Right cardiac atrium (tissue), 5 donors: ENCODE data around the gene PITPNB. TPM values are rescaled to one million over a fixed set of nuclear protein-coding genes. Genes with fewer than 3 reads are reported as not detected.

Experiments used
- ATAC-seq, 2 donors: fragments of 200-7000 bp; cut with Tn5 transposase; one replicate each; pipeline versions ENCODE4 v1.8.0 to v1.9.1; 2020; ENCODE audit warnings: moderate library complexity in 2 of 2, mild to moderate bottlenecking in 1 of 2
- DNase-seq, 3 donors: peaks; one replicate each; pipeline ENCODE4 v3.0.0-alpha.2; 2020
- H3K27ac ChIP-seq: one replicate; pipeline ENCODE4 v1.5.1; 2013; ENCODE audit warnings: mild to moderate bottlenecking, low read length, control low read depth, moderate library complexity
- H3K27me3 ChIP-seq: one replicate; pipeline ENCODE4 v1.6.1; 2013; ENCODE audit not compliant: control insufficient read depth, insufficient read depth
- H3K4me1 ChIP-seq: one replicate; pipeline ENCODE4 v1.6.1; 2013; ENCODE audit warnings: low read length; ENCODE audit not compliant: control insufficient read depth, insufficient read depth
- H3K4me3 ChIP-seq: one replicate; pipeline ENCODE4 v1.5.1; 2013; ENCODE audit warnings: low read length, control low read depth
- H3K9me3 ChIP-seq: one replicate; pipeline ENCODE4 v1.6.1; 2013; ENCODE audit warnings: low read length; ENCODE audit not compliant: control insufficient read depth
- WGBS: extraction: QIAGEN DNeasy Blood & Tissue Kit; methylation state at CpG from one replicate; pipeline ENCODE4 v1.1.7; 2013; 5-methylcytosine and 5-hydroxymethylcytosine counted together
- intact Hi-C, 4 donors: fragments of 100-400 bp; cut with DNase I; formaldehyde crosslinking; loops; one replicate each; pipeline versions ENCODE4 v1.11.0 to v1.14.0; 2022 to 2023
- polyA plus RNA-seq: library from polyadenylated mRNA; stranded (reverse); fragments of 200-250 nt; gene quantifications from one replicate; pipeline ENCODE4 v1.2.3, GENCODE V29; 2013
- total RNA-seq, 4 donors: library from RNA; stranded (reverse); fragmentation: NEBNext Ultra II Directional; extraction: Animal tissue kit (Norgen Biotek cat#: 25700); gene quantifications; one replicate each; pipeline ENCODE4 v1.2.1, GENCODE V29; 2021
- donor health status: healthy with polysubstance abuse.
- donor health status: DM: no; HTN: yes; CAD: no.
- donor health status: DM: no; HTN: no; CAD: no.
- donor health status: DM: no; HTN: yes; CAD: no; lungs with severe emphysema.
- donor health status: DM: yes; HTN: yes; CAD: no.

The PITPNB gene
- total and polyA plus RNA-seq, 5 donors = 24.5 to 92.7 (median 78.1) TPM

- Histone ChIP-seq H3K9me3 (no peaks in the 10 kb centered on the region), H3K27me3 (no peaks in the 10 kb centered on the region), H3K4me1 (peaks cover 12% of the 10 kb centered on the region), H3K27ac (no peak overlapping the region), H3K4me3 (no peak overlapping the region)
- DNase-seq (no peak), ATAC-seq (no peak)
- 70% methylated on average over 6 of the region's 6 CpGs for WGBS
- intact Hi-C loops = no loop called here
Measured at GRCh38 chr22:27868732-27869282, 50.2 kb downstream of the PITPNB start.

DNA sequence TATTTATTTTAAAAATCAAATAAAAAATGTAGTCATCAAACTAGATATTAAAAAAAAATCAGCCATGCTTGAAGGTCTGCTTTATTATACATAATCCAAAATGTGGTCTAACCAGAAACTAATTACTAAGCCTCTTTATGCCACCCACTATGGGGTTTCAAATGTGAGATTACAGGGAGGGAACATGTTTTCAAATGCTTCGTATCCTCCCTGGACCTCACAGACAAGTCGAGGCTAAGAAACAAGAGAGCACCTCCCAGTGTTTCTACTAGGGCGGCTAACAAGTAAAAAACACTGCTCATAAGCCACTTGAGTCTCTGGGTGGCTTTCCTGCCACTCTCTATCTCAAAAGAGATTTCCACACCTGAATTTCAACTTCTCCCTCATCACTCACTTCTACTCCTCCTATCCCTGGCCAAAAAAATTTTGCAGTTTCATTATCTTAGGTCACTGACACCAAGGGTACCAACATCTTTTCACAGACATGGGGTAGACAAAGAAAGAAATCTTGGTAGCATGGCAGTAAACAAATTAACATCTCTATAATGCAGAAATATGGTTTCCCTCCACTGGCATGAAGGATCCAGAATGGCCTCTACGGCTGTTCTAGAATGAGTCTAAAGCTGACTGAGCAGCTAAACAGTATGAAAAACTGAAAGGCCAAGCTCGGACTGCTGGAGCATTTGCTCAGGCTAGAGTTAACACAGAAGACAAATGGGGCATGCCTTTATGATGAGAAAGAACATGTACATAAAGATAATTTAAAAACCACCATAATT lies 50.9 kb downstream of the PITPNB start:
- ATAC-seq (peak in 1 of 2 donors; percentile 5), DNase-seq (no peak)
- intact Hi-C loops = no loop called here
- WGBS = 57% methylated on average over 5 of the region's 5 CpGs
- peak overlapping the region; percentile 48 for H3K27ac ChIP-seq
- H3K27me3 ChIP-seq = no peaks in the 10 kb centered on the region
- H3K4me1 ChIP-seq = peaks cover 8% of the 10 kb centered on the region
- no peaks in the 10 kb centered on the region for H3K9me3 ChIP-seq
- no peak overlapping the region for H3K4me3 ChIP-seq

DNA sequence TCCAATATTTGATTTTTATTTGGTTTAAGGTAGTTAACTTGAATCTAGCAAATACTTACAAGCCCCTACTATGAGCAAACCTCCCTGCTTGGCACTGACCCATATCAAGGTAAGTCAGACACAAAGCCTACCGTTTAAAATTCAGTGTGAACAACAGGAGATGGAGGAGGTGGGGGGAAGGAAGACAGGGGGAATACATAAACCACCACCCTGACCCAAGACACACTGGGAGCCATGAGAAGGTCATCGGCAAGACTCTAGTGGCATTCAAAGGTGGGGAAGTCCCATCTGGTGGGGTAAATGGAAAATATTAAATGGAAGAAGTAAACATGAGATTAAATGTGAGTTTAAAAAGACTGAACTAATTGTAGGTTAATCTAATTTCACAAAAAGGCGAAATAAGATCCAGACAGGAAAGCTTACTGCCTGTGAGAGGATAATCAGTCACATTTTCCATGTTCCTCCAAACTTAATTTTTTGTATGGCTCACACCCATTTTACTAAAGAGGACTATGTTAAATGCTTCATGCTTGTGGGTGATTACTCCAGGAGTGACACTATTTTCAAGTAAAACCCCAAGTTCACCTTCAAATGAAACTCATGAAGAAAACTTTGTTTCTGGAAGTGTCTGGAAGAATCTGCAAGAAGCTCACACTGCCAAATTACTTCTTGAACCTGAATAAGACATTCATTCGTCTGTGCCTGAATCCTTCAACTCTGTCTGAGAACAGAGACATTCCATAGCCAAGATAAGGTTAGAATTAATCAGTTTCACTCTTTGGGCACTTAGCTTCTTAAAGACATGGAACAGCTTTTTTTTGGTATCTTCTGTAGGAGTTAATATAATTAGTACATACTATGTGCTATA lies 51.7 kb downstream of the PITPNB start:
- 27% methylated on average over 4 of the region's 4 CpGs for WGBS
- ATAC-seq = peak; percentile 45 to 75

GRCh38 chr22:27866135-27867084 lies 52.6 kb downstream of the PITPNB start:
- Histone ChIP-seq H3K27ac (no peak overlapping the region), H3K27me3 (no peaks in the 10 kb centered on the region), H3K4me1 (peaks cover 8% of the 10 kb centered on the region), H3K9me3 (no peaks in the 10 kb centered on the region), H3K4me3 (no peak overlapping the region)
- intact Hi-C loops = no loop called here
- DNase-seq = peak in 2 of 3 donors; percentile 58 to 85
- peak; percentile 64 to 66 for ATAC-seq
- WGBS = 45% methylated on average over 7 of the region's 7 CpGs

More for the DNA sequence above, 51.7 kb downstream of the PITPNB start:
- no peaks in the 10 kb centered on the region for H3K27me3 ChIP-seq
- no peak overlapping the region for H3K4me3 ChIP-seq
- H3K4me1 ChIP-seq = peaks cover 8% of the 10 kb centered on the region
- DNase-seq = no peak
- intact Hi-C loops = no loop called here
- no peaks in the 10 kb centered on the region for H3K9me3 ChIP-seq
- H3K27ac ChIP-seq = peak overlapping the region; percentile 85

GRCh38 chr22:27865496-27865895 lies 53.6 kb downstream of the PITPNB start:
- no peaks in the 10 kb centered on the region for H3K27me3 ChIP-seq
- ATAC-seq (no peak), DNase-seq (no peak)
- H3K4me3 ChIP-seq = no peak overlapping the region
- WGBS = 69% methylated on average over 6 of the region's 6 CpGs
- peak overlapping the region; percentile 58 for H3K27ac ChIP-seq
- intact Hi-C loops = no loop called here
- H3K4me1 ChIP-seq = peaks cover 8% of the 10 kb centered on the region
- no peaks in the 10 kb centered on the region for H3K9me3 ChIP-seq

DNA sequence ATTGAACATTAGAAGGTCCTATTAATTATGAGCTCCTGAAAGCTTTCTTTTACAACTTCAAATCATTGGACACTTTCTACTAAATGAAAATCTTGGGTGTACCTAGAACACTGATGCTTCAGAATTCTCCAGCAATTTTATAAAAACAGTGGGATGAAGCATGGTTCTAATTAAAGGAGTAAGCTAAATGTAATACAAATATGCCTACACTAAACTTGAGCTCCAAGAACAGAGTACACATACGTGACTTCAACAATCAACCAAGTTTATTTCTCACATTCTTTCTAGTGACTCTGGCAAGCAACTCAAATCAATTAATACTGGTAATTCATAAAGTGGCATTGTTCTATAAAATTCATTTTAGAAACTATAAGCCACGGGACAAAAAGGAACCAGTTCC lies 55.5 kb downstream of the PITPNB start:
- intact Hi-C loops = no loop called here
- H3K4me1 ChIP-seq = peaks cover 8% of the 10 kb centered on the region
- H3K4me3 ChIP-seq = no peak overlapping the region
- H3K27me3 ChIP-seq = no peaks in the 10 kb centered on the region
- ATAC-seq = no peak
- 83% methylated on average over 2 of the region's 2 CpGs for WGBS
- H3K27ac ChIP-seq = no peak overlapping the region
- H3K9me3 ChIP-seq = no peaks in the 10 kb centered on the region
- DNase-seq = no peak

DNA sequence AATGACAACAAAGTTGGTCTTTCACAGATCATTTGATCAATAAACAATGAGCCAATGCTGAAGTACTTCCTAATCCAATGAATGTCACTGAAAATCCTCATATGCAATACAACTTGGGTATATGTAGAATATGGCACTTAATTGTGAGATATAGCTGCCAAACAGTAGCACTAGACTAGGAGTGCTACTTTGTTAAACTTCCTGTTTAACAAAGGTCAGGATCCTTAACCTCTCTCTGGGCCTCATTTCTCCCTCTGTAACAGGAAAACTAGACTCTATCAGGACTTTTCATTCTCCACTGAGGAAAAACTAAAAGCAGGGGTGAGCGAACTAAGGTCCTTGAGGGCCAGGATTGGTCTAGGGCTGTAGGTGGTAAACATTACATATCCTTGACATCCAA lies 56.1 kb downstream of the PITPNB start:
- H3K4me1 ChIP-seq = peaks cover 6% of the 10 kb centered on the region

GRCh38 chr22:27859336-27859735 lies 59.7 kb downstream of the PITPNB start:
- ATAC-seq (no peak), DNase-seq (no peak)
- no peak overlapping the region for H3K27ac ChIP-seq
- no peaks in the 10 kb centered on the region for H3K27me3 ChIP-seq
- no peak overlapping the region for H3K4me3 ChIP-seq
- H3K4me1 ChIP-seq = no peaks in the 10 kb centered on the region
- intact Hi-C loops = no loop called here
- H3K9me3 ChIP-seq = no peaks in the 10 kb centered on the region
- 57% methylated on average over 2 of the region's 2 CpGs for WGBS

More for the DNA sequence above, 56.1 kb downstream of the PITPNB start:
- ATAC-seq (no peak), DNase-seq (no peak)
- 70% methylated on average over 1 of the region's 1 CpG for WGBS
- H3K9me3 ChIP-seq = no peaks in the 10 kb centered on the region
- no peak overlapping the region for H3K4me3 ChIP-seq
- intact Hi-C loops = no loop called here
- no peaks in the 10 kb centered on the region for H3K27me3 ChIP-seq
- H3K27ac ChIP-seq = no peak overlapping the region

GRCh38 chr22:27858626-27859025 lies 60.4 kb downstream of the PITPNB start:
- Histone ChIP-seq H3K27me3 (no peaks in the 10 kb centered on the region), H3K4me1 (no peaks in the 10 kb centered on the region), H3K27ac (no peak overlapping the region), H3K4me3 (no peak overlapping the region), H3K9me3 (no peaks in the 10 kb centered on the region)
- ATAC-seq (no peak), DNase-seq (no peak)
- intact Hi-C loops = no loop called here
- WGBS = 80% methylated on average over 1 of the region's 1 CpG

DNA sequence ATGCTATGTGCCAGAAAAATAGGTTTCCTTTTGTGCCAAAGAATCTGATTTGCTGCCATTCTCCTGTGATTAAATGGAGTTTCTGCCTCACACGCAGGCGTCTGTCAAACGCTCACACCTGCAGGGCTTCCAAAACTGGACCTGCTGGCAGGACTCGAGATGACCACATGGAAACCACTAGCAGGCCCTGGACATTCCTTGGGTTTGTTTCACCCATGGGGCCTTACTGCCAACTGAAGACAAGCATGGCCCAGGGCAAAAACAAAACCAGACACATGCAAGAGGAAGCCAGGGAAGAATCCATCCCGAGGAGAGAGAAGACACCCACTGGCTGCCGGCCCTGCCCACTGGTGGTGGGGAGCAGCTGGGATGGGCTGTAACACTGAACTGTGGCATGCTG lies 61.6 kb downstream of the PITPNB start:
- no peaks in the 10 kb centered on the region for H3K4me1 ChIP-seq
- no peak for DNase-seq

More for the DNA sequence above, 61.6 kb downstream of the PITPNB start:
- ATAC-seq = peak in 1 of 2 donors; percentile 29
- WGBS = 69% methylated on average over 6 of the region's 6 CpGs
- intact Hi-C loops = no loop called here
- Histone ChIP-seq H3K27me3 (no peaks in the 10 kb centered on the region), H3K27ac (no peak overlapping the region), H3K9me3 (no peaks in the 10 kb centered on the region), H3K4me3 (no peak overlapping the region)
